Midbrain (tissue), 1 donor: ENCODE measurements around the gene GTF3C1.
"Not testable (repeated sequence)": the region's sequence is repeated elsewhere in the genome, so short reads cannot be mapped to it uniquely, and the experiment has no call there.

Experiments used
- DNase-seq: peaks from one replicate; lab custom pipeline; 2025; lab: John Stamatoyannopoulos, UW

Gene GTF3C1

GRCh38 chr16:27462200-27462845, 87.4 kb downstream of the GTF3C1 start:
- no peak for DNase-seq

DNA sequence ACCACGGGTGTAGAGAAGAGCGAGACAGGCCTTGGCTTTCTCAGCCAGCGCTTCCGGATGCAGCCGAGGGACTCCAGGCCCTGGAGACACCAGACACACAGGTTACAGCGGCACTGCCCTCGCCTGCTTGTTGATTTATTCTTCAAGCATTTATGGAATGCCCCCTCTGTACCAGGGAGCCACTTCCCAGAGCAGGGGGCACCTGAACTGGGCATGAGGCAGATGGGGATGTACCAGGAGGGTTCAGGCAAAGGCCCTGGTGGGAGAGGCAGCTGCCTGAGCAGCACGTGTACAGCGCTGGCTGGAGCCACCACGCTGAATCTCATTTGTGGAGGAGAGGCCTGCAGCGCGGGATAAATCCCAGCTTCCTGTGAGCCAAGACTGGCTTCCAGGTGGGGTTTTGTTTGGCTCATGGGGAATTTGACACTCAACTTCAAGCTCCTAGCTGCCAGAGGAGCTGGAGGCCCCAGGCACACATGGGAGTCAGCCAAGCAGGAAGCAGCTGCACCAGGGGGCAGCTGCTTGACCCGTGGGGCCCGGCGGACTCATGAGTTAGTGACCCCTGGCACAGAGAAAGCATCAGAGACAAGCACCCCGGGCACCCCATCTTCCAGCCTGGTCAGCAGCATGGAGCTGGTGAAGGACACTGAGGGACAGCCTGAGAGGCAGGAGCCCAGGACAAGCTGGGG, 88.1 kb downstream of the GTF3C1 start:
- DNase-seq = no peak

GRCh38 chr16:27460663-27461482, 88.8 kb downstream of the GTF3C1 start:
- no peak for DNase-seq

DNA sequence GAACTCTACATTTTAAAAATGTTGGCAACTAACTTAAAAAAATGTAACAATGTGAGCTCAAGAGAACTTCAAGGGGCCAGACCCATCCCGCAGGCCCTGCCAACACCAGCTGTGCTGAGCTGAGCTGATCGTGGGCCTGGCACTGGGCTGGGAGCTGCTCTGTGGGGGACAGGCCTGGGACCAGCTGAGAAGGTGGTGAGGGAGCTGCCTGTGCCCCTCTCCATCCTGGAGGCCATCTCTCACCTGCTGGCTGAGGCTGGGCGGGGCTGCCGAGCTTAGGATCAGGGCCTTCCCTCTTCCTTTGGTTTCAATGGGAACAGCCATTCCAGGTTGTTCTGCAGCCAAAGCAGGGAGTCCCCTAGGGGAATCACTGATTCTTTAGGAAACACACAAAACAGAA, 89.5 kb downstream of the GTF3C1 start:
- no peak for DNase-seq

GRCh38 chr16:27458987-27459688, 90.6 kb downstream of the GTF3C1 start:
- DNase-seq = no peak

DNA sequence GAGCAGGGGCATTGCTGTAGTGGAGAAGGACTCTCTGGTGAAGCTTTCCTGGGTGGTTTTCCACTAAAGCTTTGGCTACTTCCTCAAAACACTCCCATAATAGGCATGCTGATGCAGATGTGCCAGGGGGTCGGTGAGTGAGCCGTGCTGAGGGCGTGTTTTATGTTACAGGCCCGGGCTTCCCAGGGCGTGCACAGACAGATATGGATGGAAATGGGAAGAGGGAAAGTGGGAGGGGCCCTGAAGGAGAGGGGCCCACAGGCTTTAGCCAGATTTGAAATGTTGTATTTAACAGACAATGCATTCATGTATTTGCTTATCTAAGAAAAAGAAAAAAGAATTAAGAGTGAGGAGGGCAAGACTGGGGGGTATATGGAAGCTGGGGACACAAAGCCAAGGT, 91.5 kb downstream of the GTF3C1 start:
- no peak for DNase-seq

- not testable (repeated sequence) for DNase-seq
These were observed 92.2 kb downstream of the GTF3C1 start for GRCh38 chr16:27457605-27457900.

GRCh38 chr16:27455700-27456099, 94.0 kb downstream of the GTF3C1 start:
- no peak for DNase-seq

DNA sequence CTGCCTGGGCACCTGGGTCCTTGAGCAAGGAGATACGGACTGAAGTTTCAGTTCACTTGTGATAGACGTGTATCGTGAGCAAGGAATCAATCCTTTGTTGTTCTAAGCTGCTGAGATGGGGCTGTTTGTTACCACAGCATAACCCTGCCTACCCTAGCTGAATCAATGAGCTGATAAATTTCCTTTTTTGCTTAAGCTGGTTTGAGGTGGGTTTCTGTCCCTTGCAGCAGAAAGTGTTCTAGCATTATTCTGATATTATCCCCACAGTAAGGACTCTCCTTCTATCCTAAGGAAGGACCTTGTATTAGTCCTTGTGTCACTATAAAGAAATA, 96.3 kb downstream of the GTF3C1 start:
- no peak for DNase-seq

- DNase-seq = no peak
These were observed 96.9 kb downstream of the GTF3C1 start for GRCh38 chr16:27452569-27453493.

GRCh38 chr16:27450196-27450549, 99.5 kb downstream of the GTF3C1 start:
- no peak for DNase-seq

GRCh38 chr16:27449434-27450195, 100.1 kb downstream of the GTF3C1 start:
- DNase-seq = no peak

DNA sequence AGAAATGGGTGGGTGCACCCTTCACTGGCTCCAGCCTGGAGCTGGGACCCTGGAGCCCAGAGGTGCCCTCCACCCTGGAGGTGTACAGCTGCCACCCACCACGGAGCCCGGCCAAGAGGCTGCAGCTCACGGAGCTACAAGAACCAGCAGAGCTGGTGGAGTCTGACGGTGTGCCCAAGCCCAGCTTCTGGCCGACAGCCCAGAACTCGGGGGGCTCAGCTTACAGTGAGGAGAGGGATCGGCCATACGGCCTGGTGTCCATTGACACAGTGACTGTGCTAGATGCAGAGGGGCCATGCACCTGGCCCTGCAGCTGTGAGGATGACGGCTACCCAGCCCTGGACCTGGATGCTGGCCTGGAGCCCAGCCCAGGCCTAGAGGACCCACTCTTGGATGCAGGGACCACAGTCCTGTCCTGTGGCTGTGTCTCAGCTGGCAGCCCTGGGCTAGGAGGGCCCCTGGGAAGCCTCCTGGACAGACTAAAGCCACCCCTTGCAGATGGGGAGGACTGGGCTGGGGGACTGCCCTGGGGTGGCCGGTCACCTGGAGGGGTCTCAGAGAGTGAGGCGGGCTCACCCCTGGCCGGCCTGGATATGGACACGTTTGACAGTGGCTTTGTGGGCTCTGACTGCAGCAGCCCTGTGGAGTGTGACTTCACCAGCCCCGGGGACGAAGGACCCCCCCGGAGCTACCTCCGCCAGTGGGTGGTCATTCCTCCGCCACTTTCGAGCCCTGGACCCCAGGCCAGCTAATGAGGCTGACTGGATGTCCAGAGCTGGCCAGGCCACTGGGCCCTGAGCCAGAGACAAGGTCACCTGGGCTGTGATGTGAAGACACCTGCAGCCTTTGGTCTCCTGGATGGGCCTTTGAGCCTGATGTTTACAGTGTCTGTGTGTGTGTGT, 100.9 kb downstream of the GTF3C1 start:
- no peak for DNase-seq

DNA sequence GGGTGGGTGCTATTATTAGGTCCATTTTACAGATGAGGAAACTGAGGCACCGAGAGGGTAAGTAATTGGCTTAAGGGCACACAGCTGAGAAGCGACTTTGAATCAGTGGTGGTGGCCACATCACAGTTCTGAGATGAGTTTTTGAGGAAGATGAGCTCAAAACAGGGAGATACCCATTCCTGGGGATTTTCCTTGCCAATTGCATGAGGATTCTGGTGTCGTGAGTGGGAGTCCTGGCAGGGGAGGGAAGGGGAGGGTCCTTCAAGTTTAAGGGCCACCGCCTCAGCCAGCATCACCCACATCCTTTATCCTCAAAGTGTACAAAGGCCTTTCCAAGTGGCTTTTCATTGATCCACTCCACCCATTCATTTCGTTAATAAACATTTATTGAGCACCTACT, 102.4 kb downstream of the GTF3C1 start:
- DNase-seq = no peak

DNA sequence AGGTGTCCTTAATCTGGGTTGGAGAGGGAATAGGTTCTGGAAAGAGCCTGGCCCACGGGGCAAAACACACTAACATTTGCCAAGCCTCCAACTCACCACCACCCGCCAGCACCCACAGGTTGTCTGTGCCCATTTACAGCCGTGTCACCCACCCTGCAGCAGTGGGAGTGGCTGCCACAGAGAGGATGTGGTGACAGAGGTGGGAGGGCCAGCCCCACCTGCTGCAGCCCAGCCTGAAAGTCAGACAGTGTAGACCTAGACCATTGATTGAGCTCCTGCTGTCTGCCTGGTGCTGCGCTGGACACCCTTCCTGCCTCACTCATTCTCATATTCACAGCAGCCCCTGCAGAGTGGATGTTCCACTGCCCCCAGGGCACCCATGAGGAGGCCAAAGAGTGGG, 103.0 kb downstream of the GTF3C1 start:
- DNase-seq = no peak

GRCh38 chr16:27445502-27446175, 104.1 kb downstream of the GTF3C1 start:
- DNase-seq = no peak

GRCh38 chr16:27444470-27444869, 105.2 kb downstream of the GTF3C1 start:
- DNase-seq = no peak

DNA sequence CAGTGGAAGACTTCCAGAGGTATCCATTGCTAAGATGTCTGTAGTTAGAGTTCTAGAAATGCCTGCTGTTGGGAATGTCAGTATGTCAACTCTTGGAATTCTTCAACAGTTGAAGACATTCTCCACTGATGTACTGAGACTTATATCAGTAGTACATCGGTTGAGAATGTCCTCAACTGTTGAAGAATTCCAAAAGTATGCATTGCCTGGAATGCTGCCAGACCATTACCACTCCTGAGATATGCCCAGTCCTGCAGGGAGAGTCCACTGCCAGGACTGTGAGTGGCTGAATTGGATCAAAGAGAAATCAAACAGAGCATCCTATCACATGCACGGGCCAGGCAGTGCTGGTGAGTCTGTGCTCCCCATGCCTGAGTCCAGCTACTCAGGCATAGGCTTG, 105.7 kb downstream of the GTF3C1 start:
- no peak for DNase-seq

DNA sequence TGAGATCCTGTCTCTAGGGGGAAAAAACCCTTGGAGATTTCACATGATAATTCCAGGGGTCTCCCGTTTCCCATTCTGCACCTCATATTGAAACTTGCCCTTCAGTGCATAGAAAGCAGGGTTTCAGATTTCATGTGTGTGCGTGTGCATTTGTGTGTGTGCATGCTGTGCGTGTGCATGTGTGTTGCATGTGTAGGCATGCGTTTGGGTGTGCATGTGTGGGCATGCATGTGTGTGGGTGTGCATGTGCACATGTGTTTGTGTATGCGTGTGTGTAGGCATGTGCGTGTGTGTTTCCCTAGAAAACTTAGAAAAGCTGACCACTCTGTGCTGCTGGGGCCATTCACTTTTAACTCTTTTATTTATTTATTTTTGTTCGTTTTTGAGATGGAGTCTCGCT, 107.7 kb downstream of the GTF3C1 start:
- no peak for DNase-seq
